GM12864 (cell line): Measurements from ENCODE around the gene GRK1.

Experiments
- DNase-seq: peaks from one replicate; pipeline ENCODE4 v3.0.0-alpha.2; 2011; ENCODE audit warnings: low read depth
- H3K4me3 ChIP-seq: 2 replicates; pipeline ENCODE4 v1.5.1; 2011; ENCODE audit warnings: mild to moderate bottlenecking, low read depth, low read length, control low read depth
- TF ChIP-seq, protein P1 (sequence below): IDR thresholded peaks from 2 replicates; pipeline ENCODE4 v1.5.1; 2011; ENCODE audit warnings: low read depth, mild to moderate bottlenecking, moderate library complexity, low read length, control low read depth, inconsistent platforms; ENCODE audit errors: missing control alignments

GRK1 gene

DNA sequence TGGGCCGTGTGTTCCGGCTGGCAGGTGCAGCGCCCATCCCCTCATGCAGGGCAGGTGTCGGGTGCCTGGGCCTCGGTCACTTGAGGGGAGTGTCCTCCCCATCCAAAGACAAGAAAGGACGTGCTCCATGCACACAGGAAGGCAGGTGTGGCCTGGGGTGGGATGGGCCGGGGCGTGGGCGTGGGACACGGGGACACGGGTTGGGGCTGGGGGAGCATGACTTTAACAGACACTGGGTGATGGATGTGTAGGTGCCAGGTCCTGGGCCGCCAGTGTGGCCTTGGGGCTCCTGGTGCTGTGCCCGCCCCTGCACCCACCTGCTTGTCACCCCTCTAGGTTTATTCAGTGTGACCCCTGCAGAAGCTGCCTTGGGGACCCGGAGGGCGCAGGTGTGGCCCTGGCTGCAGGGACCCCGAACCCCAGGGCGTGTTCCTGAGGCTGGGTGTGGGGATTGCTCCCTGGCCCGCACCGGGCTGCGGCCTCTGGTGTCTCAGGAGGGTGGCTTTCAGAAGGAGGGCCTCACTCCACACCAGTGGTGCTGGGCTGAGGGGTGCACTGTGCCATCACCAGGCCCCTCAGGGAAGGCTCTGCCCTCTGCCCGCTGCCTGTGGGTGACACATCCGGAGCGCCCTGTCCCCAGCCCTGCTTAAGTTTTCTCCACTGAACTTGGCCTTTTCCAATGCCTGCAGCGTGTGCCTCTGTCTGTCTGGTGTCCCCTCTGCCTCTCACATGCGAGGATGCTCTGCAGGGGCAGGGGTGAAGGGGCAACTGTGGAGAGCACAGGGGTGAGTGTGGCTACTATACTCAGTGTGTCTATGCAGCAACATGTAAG is 97.2 kb downstream of the GRK1 start:
- no peak for DNase-seq
- no peak overlapping the region for H3K4me3 ChIP-seq
- TF ChIP-seq, protein P1, sequence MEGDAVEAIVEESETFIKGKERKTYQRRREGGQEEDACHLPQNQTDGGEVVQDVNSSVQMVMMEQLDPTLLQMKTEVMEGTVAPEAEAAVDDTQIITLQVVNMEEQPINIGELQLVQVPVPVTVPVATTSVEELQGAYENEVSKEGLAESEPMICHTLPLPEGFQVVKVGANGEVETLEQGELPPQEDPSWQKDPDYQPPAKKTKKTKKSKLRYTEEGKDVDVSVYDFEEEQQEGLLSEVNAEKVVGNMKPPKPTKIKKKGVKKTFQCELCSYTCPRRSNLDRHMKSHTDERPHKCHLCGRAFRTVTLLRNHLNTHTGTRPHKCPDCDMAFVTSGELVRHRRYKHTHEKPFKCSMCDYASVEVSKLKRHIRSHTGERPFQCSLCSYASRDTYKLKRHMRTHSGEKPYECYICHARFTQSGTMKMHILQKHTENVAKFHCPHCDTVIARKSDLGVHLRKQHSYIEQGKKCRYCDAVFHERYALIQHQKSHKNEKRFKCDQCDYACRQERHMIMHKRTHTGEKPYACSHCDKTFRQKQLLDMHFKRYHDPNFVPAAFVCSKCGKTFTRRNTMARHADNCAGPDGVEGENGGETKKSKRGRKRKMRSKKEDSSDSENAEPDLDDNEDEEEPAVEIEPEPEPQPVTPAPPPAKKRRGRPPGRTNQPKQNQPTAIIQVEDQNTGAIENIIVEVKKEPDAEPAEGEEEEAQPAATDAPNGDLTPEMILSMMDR = no peak

DNA sequence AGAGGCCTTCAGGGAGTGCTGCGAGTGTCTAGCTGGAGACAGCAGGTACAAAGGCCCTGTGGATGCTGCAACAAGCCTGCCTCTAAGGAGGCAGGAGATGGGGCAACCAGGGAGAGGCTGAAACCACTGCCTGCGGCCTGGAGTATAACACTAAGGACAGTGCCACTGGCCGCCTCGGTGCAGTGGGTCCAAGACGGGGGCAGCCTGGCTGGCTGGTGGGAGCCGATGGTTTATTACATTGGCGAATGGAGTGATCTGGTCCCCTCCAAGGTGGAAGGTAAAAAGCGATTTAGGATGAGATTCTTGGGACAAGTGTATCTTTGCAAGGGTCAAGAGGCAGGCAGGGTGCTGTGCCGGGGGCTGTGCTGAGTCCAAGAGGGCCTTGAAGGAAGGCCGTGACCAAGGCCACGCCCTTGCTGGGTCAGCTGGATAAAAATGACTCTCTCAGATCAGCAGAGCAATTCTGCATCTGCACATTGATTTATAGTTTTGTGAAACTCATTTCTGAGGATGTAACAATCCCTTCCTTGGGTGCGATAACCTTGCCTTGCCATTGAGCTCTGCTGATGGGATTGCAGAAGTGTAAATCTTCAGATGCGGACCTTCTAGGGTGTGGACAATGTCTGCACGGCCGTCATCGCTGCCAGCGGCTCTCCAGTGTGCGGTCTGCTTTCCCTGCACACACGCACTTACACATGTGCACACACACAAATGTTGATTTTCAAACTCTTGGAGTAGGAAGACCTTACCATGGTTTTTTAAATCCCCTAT is 98.0 kb downstream of the GRK1 start:
- DNase-seq = no peak
- H3K4me3 ChIP-seq = no peak overlapping the region
- TF ChIP-seq, protein P1 = no peak

DNA sequence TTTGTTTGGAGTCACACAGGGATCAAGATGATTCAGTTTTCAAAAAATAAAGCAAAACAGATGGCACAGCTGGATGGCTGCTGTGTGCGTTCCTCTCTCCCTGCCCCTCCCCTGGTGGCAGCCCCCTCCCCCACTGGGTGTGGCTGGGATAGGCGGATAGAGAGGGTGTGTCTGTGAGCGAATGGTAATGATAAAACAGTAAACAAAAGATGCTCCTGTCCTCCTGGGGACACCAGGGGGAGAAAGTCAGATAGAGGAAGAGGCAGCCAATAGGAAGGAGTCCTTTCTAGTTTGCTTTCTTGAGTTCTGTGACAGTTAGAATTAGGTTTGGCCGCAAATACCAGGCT is 98.5 kb downstream of the GRK1 start:
- no peak overlapping the region for H3K4me3 ChIP-seq
- TF ChIP-seq, protein P1 = no peak
- DNase-seq = no peak

DNA sequence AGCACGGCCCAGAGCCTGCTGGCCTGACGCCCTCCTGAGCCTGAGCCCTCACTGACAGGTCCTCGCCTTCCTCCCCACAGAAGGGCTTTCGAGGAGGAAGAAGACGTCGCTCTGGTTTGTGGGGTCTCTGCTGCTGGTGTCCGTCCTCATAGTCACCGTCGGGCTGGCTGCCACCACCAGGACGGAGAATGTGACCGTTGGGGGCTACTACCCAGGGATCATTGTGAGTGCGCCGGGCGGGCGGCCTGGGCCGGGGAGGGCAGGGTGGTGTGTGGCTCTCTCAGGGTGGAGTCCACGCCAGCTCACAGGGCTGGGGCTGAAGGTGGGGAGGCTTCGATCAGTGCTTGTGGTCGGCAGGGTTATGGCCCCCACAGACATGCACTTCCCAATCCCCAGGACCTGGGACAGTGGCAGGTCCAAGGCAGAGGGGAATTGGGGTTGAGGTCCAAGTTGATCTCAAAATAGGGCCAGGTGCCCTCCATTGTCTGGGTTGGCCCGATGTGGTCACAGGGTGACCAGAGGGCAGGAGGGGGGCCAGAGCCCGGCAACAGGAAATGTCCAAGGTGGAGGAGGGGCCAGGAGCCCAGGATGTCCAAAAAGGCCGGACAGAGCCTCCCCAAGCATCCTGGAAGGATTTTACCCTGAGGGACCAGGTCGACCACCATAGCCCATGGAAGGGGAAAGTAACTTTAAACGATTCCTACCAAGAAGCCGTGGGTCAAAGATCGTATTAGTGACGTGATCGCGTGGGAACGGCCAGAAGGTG is 99.2 kb downstream of the GRK1 start:
- TF ChIP-seq, protein P1 = no peak
- H3K4me3 ChIP-seq = no peak overlapping the region
- DNase-seq = no peak

DNA sequence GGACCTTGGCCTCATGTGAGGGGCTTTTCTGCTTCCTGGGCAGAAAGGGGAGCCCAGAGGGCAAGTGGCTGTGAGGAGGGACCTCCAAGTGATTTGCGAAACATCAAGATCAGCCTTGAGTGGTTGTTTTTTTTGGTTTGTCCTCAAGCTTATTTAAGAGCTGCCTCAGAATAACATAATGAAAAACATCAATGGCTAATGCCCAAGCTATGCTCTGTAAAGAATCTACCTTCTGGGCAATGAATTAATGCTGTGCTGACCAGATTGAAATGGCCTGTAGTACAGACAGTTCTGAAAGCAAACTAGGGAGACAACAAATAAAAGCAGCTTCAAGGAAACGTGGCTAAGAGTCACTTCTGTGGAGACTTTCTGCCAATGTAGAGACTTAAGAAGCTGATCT is 100.3 kb downstream of the GRK1 start:
- TF ChIP-seq, protein P1 = no peak
- H3K4me3 ChIP-seq = no peak overlapping the region
- DNase-seq = no peak

DNA sequence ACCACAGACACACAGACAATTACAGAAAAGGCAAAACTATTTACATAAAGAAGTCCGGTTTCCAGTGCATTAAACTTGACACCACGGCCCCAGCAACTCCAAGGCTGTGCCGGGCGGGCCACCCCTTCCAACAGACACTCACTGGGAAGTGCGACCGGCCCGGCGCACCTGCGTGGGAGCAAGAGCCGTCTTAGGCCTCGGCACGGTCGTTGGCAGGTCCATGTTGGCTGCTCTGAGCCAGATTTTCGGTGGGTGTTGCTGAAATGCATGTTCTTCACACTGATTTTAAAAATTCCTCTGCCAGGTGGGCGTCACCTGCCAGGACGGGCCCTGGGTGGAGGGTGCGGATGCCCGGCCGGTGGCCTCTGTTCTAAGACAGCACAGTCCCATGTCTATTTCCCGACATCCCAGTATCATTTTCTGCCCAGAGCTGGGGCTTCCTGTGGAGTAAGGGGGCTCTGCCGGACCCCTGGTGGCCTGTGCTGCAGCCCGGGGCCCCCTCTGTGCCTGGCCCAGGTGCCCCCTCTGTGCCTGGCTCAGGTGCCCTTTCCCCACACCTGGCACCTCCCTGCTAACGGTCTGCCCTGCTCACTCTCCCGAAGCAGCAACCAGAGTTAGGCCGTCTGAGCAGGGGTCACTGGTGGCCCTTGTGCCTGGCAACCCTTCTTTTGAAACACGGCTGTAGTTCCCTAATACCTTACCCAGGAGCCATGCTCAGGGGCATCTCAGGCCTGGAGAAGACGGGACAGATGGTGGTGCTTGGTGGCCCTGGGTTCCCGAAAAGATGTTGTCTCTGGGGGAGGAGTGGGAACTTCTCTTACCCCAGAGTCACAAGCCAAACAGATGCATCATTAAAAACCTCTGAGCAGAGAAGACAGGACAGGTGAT is 101.2 kb downstream of the GRK1 start:
- H3K4me3 ChIP-seq = no peak overlapping the region
- TF ChIP-seq, protein P1 = no peak
- DNase-seq = no peak
